Measurements from ENCODE around the gene HYOU1. TPM values are rescaled to one million over a fixed set of nuclear protein-coding genes. Genes with fewer than 3 reads are reported as not detected.
"Not testable (repeated sequence)": the region's sequence is repeated elsewhere in the genome, so short reads cannot be mapped to it uniquely, and the experiment has no call there.

Gene HYOU1
- total RNA-seq, result 174 and 354 TPM in 2 replicates

GRCh38 chr11:119057000-119057769 is at the start of gene HYOU1:
TSS of gene HYOU1 (minus strand) at chr11:119057205. CDS start at chr11:119056160, 1,045 bp downstream.
- peak; percentile 87 for DNase-seq (ENCODE audit: low read depth, low spot score)

- no peak for DNase-seq (ENCODE audit: low read depth, low spot score)
These were observed 46.8 kb upstream of the HYOU1 start for GRCh38 chr11:119103793-119104192.

GRCh38 chr11:119103161-119103664 is 46.2 kb upstream of the HYOU1 start:
- not testable (repeated sequence) for DNase-seq (ENCODE audit: low read depth, low spot score)

GRCh38 chr11:119101759-119102423 is 44.9 kb upstream of the HYOU1 start, which contains the start of gene DPAGT1:
TSS of gene DPAGT1 (minus strand) at chr11:119101853. CDS start at chr11:119101655, 198 bp downstream.
- peak; percentile 94 for DNase-seq (ENCODE audit: low read depth, low spot score)

- no peak for DNase-seq (ENCODE audit: low read depth, low spot score)
These were observed 44.2 kb upstream of the HYOU1 start for GRCh38 chr11:119100994-119101758.

- DNase-seq (ENCODE audit: low read depth, low spot score), result no peak
These were observed 43.4 kb upstream of the HYOU1 start for GRCh38 chr11:119100246-119100970.

GRCh38 chr11:119099711-119100110 is 42.7 kb upstream of the HYOU1 start:
- no peak for DNase-seq (ENCODE audit: low read depth, low spot score)

GRCh38 chr11:119095066-119095880 is 38.3 kb upstream of the HYOU1 start:
- DNase-seq (ENCODE audit: low read depth, low spot score), result peak; percentile 99

- DNase-seq (ENCODE audit: low read depth, low spot score), result peak; percentile 58
These were observed 37.7 kb upstream of the HYOU1 start for GRCh38 chr11:119094816-119095065.

- DNase-seq (ENCODE audit: low read depth, low spot score), result no peak
These were observed 37.2 kb upstream of the HYOU1 start for GRCh38 chr11:119093942-119094815.

GRCh38 chr11:119092880-119093842 is 36.2 kb upstream of the HYOU1 start:
- DNase-seq (ENCODE audit: low read depth, low spot score), result no peak

GRCh38 chr11:119091966-119092879 is 35.2 kb upstream of the HYOU1 start:
- DNase-seq (ENCODE audit: low read depth, low spot score), result no peak

- DNase-seq (ENCODE audit: low read depth, low spot score), result no peak
These were observed 34.2 kb upstream of the HYOU1 start for GRCh38 chr11:119091178-119091577.

GRCh38 chr11:119089319-119089718 is 32.3 kb upstream of the HYOU1 start:
- no peak for DNase-seq (ENCODE audit: low read depth, low spot score)

- no peak for DNase-seq (ENCODE audit: low read depth, low spot score)
These were observed 31.4 kb upstream of the HYOU1 start for GRCh38 chr11:119088406-119088805.

- no peak for DNase-seq (ENCODE audit: low read depth, low spot score)
These were observed 30.8 kb upstream of the HYOU1 start for GRCh38 chr11:119087747-119088241.

GRCh38 chr11:119087123-119087522 is 30.1 kb upstream of the HYOU1 start:
- no peak for DNase-seq (ENCODE audit: low read depth, low spot score)

All from pulmonary artery endothelial cell (primary cell).